Natural killer cell treated with Interleukin-12 subunit alpha and Interleukin-12 subunit beta and Interleukin-15 and Interleukin-18, amount 100 ng/mL, for 72 hours (primary cell): ENCODE measurements around the gene STX7. TPM values are rescaled to one million over a fixed set of nuclear protein-coding genes. Genes with fewer than 3 reads are reported as not detected.

Source experiments
- ATAC-seq, 2 donors: fragments of 150-1000 bp; cut with Tn5 transposase in 1 of 2; sonication (Bioruptor Pico), chemical (Tn5 transposase) in 1 of 2; 2 replicates each; pipeline ENCODE4 v1.10.0; 2021
- DNase-seq: peaks from one replicate; pipeline ENCODE4 v3.0.0; 2022; ENCODE audit warnings: low spot score
- H3K27ac Mint-ChIP-seq, 2 donors: 1 replicate in 1 of 2; 2 replicates in 1 of 2; pipeline ENCODE4 v1.8.0; 2022; ENCODE audit warnings: mixed read lengths in 2 of 2, mild to moderate bottlenecking in 1 of 2, moderate library complexity in 1 of 2
- H3K27me3 Mint-ChIP-seq, 2 donors: 1 replicate in 1 of 2; 2 replicates in 1 of 2; pipeline ENCODE4 v1.8.0; 2022; ENCODE audit warnings: mixed read lengths in 2 of 2
- H3K36me3 Mint-ChIP-seq: one replicate; pipeline ENCODE4 v1.8.0; 2022; ENCODE audit warnings: mixed read lengths
- H3K4me1 Mint-ChIP-seq, 2 donors: 1 replicate in 1 of 2; 2 replicates in 1 of 2; pipeline ENCODE4 v1.8.0; 2022; ENCODE audit warnings: low read depth in 2 of 2, mixed read lengths in 2 of 2, mild to moderate bottlenecking in 1 of 2
- H3K4me3 Mint-ChIP-seq: one replicate; pipeline ENCODE4 v1.8.0; 2022; ENCODE audit warnings: mixed read lengths
- H3K9me3 Mint-ChIP-seq: 2 replicates; pipeline ENCODE4 v1.8.0; 2022; ENCODE audit warnings: mixed read lengths
- total RNA-seq, 2 donors: library from RNA; stranded (reverse); gene quantifications; one replicate each; pipeline ENCODE4 v1.2.3, GENCODE V29; 2022

STX7 gene
- total RNA-seq, 2 donors from 2014 or later: 23.8 to 36.2 TPM

GRCh38 chr6:132496519-132497180 lies 16.3 kb downstream of the STX7 start:
- ATAC-seq: no peak
- H3K36me3 Mint-ChIP-seq: peaks cover 33% of the 10 kb centered on the region
- no peak overlapping the region for H3K4me3 Mint-ChIP-seq

GRCh38 chr6:132495604-132496079 lies 17.3 kb downstream of the STX7 start:
- Mint-ChIP-seq H3K27ac (peak overlapping the region; percentile 47 to 75), H3K36me3 (peaks cover 27% of the 10 kb centered on the region), H3K27me3 (no peaks in the 10 kb centered on the region), H3K9me3 (peaks cover 6% of the 10 kb centered on the region), H3K4me1 (peaks cover 42 to 52% of the 10 kb centered on the region in 2 donors), H3K4me3 (peak overlapping the region; percentile 63)
- ATAC-seq (peak; percentile 51 to 52), DNase-seq (no peak)

More at GRCh38 chr6:132496519-132497180, 16.3 kb downstream of the STX7 start:
- no peak for DNase-seq
- peaks cover 46 to 52% of the 10 kb centered on the region in 2 donors for H3K4me1 Mint-ChIP-seq
- no peaks in the 10 kb centered on the region for H3K27me3 Mint-ChIP-seq
- peak overlapping the region; percentile 12 to 75 for H3K27ac Mint-ChIP-seq
- peaks cover 6% of the 10 kb centered on the region for H3K9me3 Mint-ChIP-seq

- Mint-ChIP-seq H3K4me3 (peak overlapping the region; percentile 63), H3K9me3 (peaks cover 6% of the 10 kb centered on the region), H3K27me3 (no peaks in the 10 kb centered on the region), H3K36me3 (peaks cover 21% of the 10 kb centered on the region), H3K27ac (peak overlapping the region; percentile 47 to 75), H3K4me1 (peaks cover 37 to 45% of the 10 kb centered on the region in 2 donors)
- DNase-seq (no peak), ATAC-seq (peak in 1 of 2 donors; percentile 73)
Observed at GRCh38 chr6:132494954-132495353, 18.0 kb downstream of the STX7 start.

- H3K4me1 Mint-ChIP-seq: peaks cover 20 to 38% of the 10 kb centered on the region in 2 donors
- no peak overlapping the region for H3K4me3 Mint-ChIP-seq
- no peaks in the 10 kb centered on the region for H3K27me3 Mint-ChIP-seq
- no peak overlapping the region for H3K27ac Mint-ChIP-seq
- DNase-seq: no peak
- peaks cover 14% of the 10 kb centered on the region for H3K36me3 Mint-ChIP-seq
- ATAC-seq: peak in 1 of 2 donors; percentile 41
- H3K9me3 Mint-ChIP-seq: peaks cover 6% of the 10 kb centered on the region
Observed at GRCh38 chr6:132491881-132492280, 21.0 kb downstream of the STX7 start.

GRCh38 chr6:132491303-132491702 lies 21.6 kb downstream of the STX7 start:
- Mint-ChIP-seq H3K4me1 (peaks cover 20 to 36% of the 10 kb centered on the region in 2 donors), H3K36me3 (peaks cover 14% of the 10 kb centered on the region), H3K4me3 (no peak overlapping the region), H3K27me3 (no peaks in the 10 kb centered on the region), H3K9me3 (peaks cover 6% of the 10 kb centered on the region), H3K27ac (no peak overlapping the region)
- ATAC-seq (no peak), DNase-seq (no peak)

GRCh38 chr6:132490478-132491204 lies 22.3 kb downstream of the STX7 start:
- peaks cover 14% of the 10 kb centered on the region for H3K36me3 Mint-ChIP-seq
- ATAC-seq: peak; percentile 66 to 68
- no peak overlapping the region for H3K4me3 Mint-ChIP-seq
- no peaks in the 10 kb centered on the region for H3K27me3 Mint-ChIP-seq
- H3K27ac Mint-ChIP-seq: no peak overlapping the region
- H3K4me1 Mint-ChIP-seq: peaks cover 18 to 29% of the 10 kb centered on the region in 2 donors
- peaks cover 6% of the 10 kb centered on the region for H3K9me3 Mint-ChIP-seq
- no peak for DNase-seq

GRCh38 chr6:132490024-132490423 lies 22.9 kb downstream of the STX7 start:
- peaks cover 14% of the 10 kb centered on the region for H3K36me3 Mint-ChIP-seq
- H3K4me1 Mint-ChIP-seq: peaks cover 13 to 23% of the 10 kb centered on the region in 2 donors
- no peaks in the 10 kb centered on the region for H3K27me3 Mint-ChIP-seq
- no peak overlapping the region for H3K4me3 Mint-ChIP-seq
- peaks cover 6% of the 10 kb centered on the region for H3K9me3 Mint-ChIP-seq
- no peak overlapping the region for H3K27ac Mint-ChIP-seq
- ATAC-seq (peak; percentile 69 to 70), DNase-seq (peak; percentile 60)

- no peak for ATAC-seq
- H3K4me3 Mint-ChIP-seq: no peak overlapping the region
- H3K4me1 Mint-ChIP-seq: peaks cover 7 to 16% of the 10 kb centered on the region in 2 donors
- H3K9me3 Mint-ChIP-seq: peaks cover 5% of the 10 kb centered on the region
- peaks cover 11% of the 10 kb centered on the region for H3K36me3 Mint-ChIP-seq
- no peak overlapping the region for H3K27ac Mint-ChIP-seq
- H3K27me3 Mint-ChIP-seq: no peaks in the 10 kb centered on the region
- DNase-seq: no peak
Observed at GRCh38 chr6:132489376-132489775, 23.5 kb downstream of the STX7 start.

GRCh38 chr6:132487762-132488161 lies 25.2 kb downstream of the STX7 start:
- Mint-ChIP-seq H3K27ac (no peak overlapping the region), H3K4me1 (peaks cover 6 to 14% of the 10 kb centered on the region in 2 donors), H3K27me3 (no peaks in the 10 kb centered on the region), H3K4me3 (no peak overlapping the region), H3K36me3 (peaks cover 7% of the 10 kb centered on the region), H3K9me3 (no peaks in the 10 kb centered on the region)
- ATAC-seq (no peak), DNase-seq (no peak)

- Mint-ChIP-seq H3K4me1 (peaks cover 18 to 20% of the 10 kb centered on the region in 2 donors), H3K36me3 (peaks cover 7% of the 10 kb centered on the region), H3K27me3 (no peaks in the 10 kb centered on the region), H3K27ac (no peak overlapping the region), H3K4me3 (no peak overlapping the region), H3K9me3 (no peaks in the 10 kb centered on the region)
- DNase-seq: no peak
- no peak for ATAC-seq
Observed at GRCh38 chr6:132484680-132485018, 28.3 kb downstream of the STX7 start.

- ATAC-seq: peak; percentile 62 to 64
- no peaks in the 10 kb centered on the region for H3K9me3 Mint-ChIP-seq
- H3K36me3 Mint-ChIP-seq: peaks cover 7% of the 10 kb centered on the region
- peak; percentile 61 for DNase-seq
- H3K4me3 Mint-ChIP-seq: no peak overlapping the region
- H3K27me3 Mint-ChIP-seq: no peaks in the 10 kb centered on the region
- H3K27ac Mint-ChIP-seq: no peak overlapping the region
- H3K4me1 Mint-ChIP-seq: peaks cover 18 to 20% of the 10 kb centered on the region in 2 donors
Observed at GRCh38 chr6:132483779-132484679, 28.9 kb downstream of the STX7 start.

- H3K36me3 Mint-ChIP-seq: no peaks in the 10 kb centered on the region
- no peak for DNase-seq
- no peaks in the 10 kb centered on the region for H3K9me3 Mint-ChIP-seq
- no peak for ATAC-seq
- H3K4me1 Mint-ChIP-seq: peaks cover 12 to 18% of the 10 kb centered on the region in 2 donors
- H3K4me3 Mint-ChIP-seq: no peak overlapping the region
- H3K27me3 Mint-ChIP-seq: no peaks in the 10 kb centered on the region
- H3K27ac Mint-ChIP-seq: no peak overlapping the region
Observed at GRCh38 chr6:132482581-132482980, 30.3 kb downstream of the STX7 start.

- H3K36me3 Mint-ChIP-seq: no peaks in the 10 kb centered on the region
- no peaks in the 10 kb centered on the region for H3K9me3 Mint-ChIP-seq
- DNase-seq: no peak
- H3K4me1 Mint-ChIP-seq: peaks cover 12 to 18% of the 10 kb centered on the region in 2 donors
- H3K27ac Mint-ChIP-seq: no peak overlapping the region
- no peaks in the 10 kb centered on the region for H3K27me3 Mint-ChIP-seq
- ATAC-seq: no peak
- no peak overlapping the region for H3K4me3 Mint-ChIP-seq
Observed at GRCh38 chr6:132481189-132481588, 31.7 kb downstream of the STX7 start.
